GM12878 (cell line): ENCODE data around the gene FUZ. TPM values are rescaled to one million over a fixed set of nuclear protein-coding genes. Genes with fewer than 3 reads are reported as not detected.
A peak's percentile ranks its signal among the peaks of the same experiment; 100 is the strongest.

ENCODE experiments used
- ATAC-seq: fragments of 200-7000 bp; cut with Tn5 transposase; 3 replicates; pipeline ENCODE4 v1.9.1; 2020; ENCODE audit warnings: mild to moderate bottlenecking, moderate library complexity
- BruUV-seq: library from RNA; stranded (reverse); fragments of 400-500 nt; replicated peaks from 2 replicates; lab custom pipeline; 2021; lab: Mats Ljungman, UMichigan
- CTCF ChIA-PET: fragments of 300-600 bp; sonication (Branson Sonifier 250); formaldehyde crosslinking; extraction: SDS; loops from one replicate; lab custom pipeline; 2021; ENCODE audit warnings: inconsistent platforms; lab: Yijun Ruan, JAX
- POLR2A ChIA-PET: fragments of 350-600 bp; formaldehyde crosslinking; extraction: SDS; loops from one replicate; lab custom pipeline; 2021; ENCODE audit warnings: inconsistent platforms; lab: Charles Lee
- RAD21 ChIA-PET: fragments of 300-600 bp; sonication (Branson Sonifier 250); formaldehyde crosslinking; loops from one replicate; lab custom pipeline; 2023; ENCODE audit warnings: antibody characterized with exemption; ENCODE audit not compliant: unreplicated experiment; lab: Charles Lee
- SMC1A ChIA-PET: fragments of 300-600 bp; sonication (Branson Sonifier 250); formaldehyde crosslinking; loops from one replicate; lab custom pipeline; 2023; ENCODE audit not compliant: unreplicated experiment, uncharacterized antibody; lab: Charles Lee
- DNase-seq: peaks from one replicate; pipeline ENCODE4 v3.0.0-alpha.2; 2011; ENCODE audit warnings: low read depth, low spot score
- FAIRE-seq: peaks from 3 replicates; lab custom pipeline; 2011; peaks lifted over from hg19 to GRCh38; lab: Jason Lieb, UNC
- H2AFZ ChIP-seq: 2 replicates; pipeline ENCODE4 v1.6.0; 2011; ENCODE audit warnings: low read depth, low read length, control low read depth; ENCODE audit not compliant: control insufficient read depth
- H3K27ac ChIP-seq: 2 replicates; pipeline ENCODE4 v1.5.1; 2011; ENCODE audit warnings: control low read depth; ENCODE audit not compliant: control insufficient read depth, insufficient read depth
- H3K27me3 ChIP-seq, 2 experiments: replicated peaks in 1 of 2; 2 replicates each; pipeline versions ENCODE4 v1.6.0 to v1.6.1; 2011; ENCODE audit warnings: low read length in 1 of 2; ENCODE audit not compliant: control insufficient read depth in 2 of 2, insufficient read depth in 2 of 2
- H3K36me3 ChIP-seq, 2 experiments: 2 replicates each; pipeline ENCODE4 v1.5.1; 2011; ENCODE audit warnings: low read length in 1 of 2; ENCODE audit not compliant: control insufficient read depth in 2 of 2, insufficient read depth in 2 of 2
- H3K4me1 ChIP-seq: 2 replicates; pipeline ENCODE4 v1.6.1; 2011; ENCODE audit warnings: mild to moderate bottlenecking, low read length, moderate library complexity, mixed read lengths; ENCODE audit not compliant: control insufficient read depth, insufficient read depth
- H3K4me2 ChIP-seq: 2 replicates; pipeline ENCODE4 v1.6.0; 2011; ENCODE audit warnings: control low read depth; ENCODE audit not compliant: control insufficient read depth, insufficient read depth
- H3K4me3 ChIP-seq: fragments of 200-600 bp; sonication (generic); 2 replicates; pipeline ENCODE4 v1.5.1; 2016
- H3K79me2 ChIP-seq: 2 replicates; pipeline ENCODE4 v1.6.0; 2011; ENCODE audit warnings: low read length; ENCODE audit not compliant: control insufficient read depth, insufficient read depth
- H3K9ac ChIP-seq: 2 replicates; pipeline ENCODE4 v1.8.0; 2011; ENCODE audit warnings: low read length, control low read depth, mixed read lengths; ENCODE audit not compliant: control insufficient read depth, insufficient read depth
- H3K9me3 ChIP-seq: replicated peaks from 3 replicates; pipeline ENCODE4 v1.5.1; 2011; ENCODE audit warnings: mild to moderate bottlenecking, low read length; ENCODE audit not compliant: control insufficient read depth, insufficient read depth
- H4K20me1 ChIP-seq: 2 replicates; pipeline ENCODE4 v1.6.0; 2011; ENCODE audit not compliant: control insufficient read depth, insufficient read depth
- BMI1 ChIP-seq: fragments of 450-650 bp; IDR thresholded peaks from 2 replicates; pipeline ENCODE4 v1.6.1; 2016; ENCODE audit warnings: mild to moderate bottlenecking, moderate library complexity, borderline replicate concordance
- CREB1 ChIP-seq: IDR thresholded peaks from 2 replicates; pipeline ENCODE4 v1.6.1; 2012; ENCODE audit warnings: low read depth, mild to moderate bottlenecking, inconsistent platforms
- HDGF ChIP-seq: fragments of 450-650 bp; IDR thresholded peaks from 2 replicates; pipeline ENCODE4 v1.6.1; 2016; ENCODE audit warnings: antibody characterized with exemption
- POLR2A ChIP-seq: IDR thresholded peaks from 2 replicates; pipeline ENCODE4 v1.6.1; 2011; ENCODE audit warnings: low read depth, mild to moderate bottlenecking, low read length
- RBBP5 ChIP-seq: fragments of 200-600 bp; sonication (generic); conservative IDR thresholded peaks from 2 replicates; pipeline ENCODE4 v1.6.1; 2016
- TCF12 ChIP-seq: IDR thresholded peaks from 2 replicates; pipeline ENCODE4 v1.6.1; 2011; ENCODE audit warnings: low read depth, mild to moderate bottlenecking, low read length
- WGBS: methylation state at CpG from one replicate; pipeline ENCODE4 v1.1.6; 2016; ENCODE audit warnings: low lambda C conversion rate; ENCODE audit not compliant: insufficient replicate concordance, insufficient coverage; ENCODE audit errors: missing lambda C conversion rate; 5-methylcytosine and 5-hydroxymethylcytosine counted together
- in situ Hi-C: fragments of 300-500 bp; cut with MboI; formaldehyde crosslinking; loops from 9 replicates; pipeline ENCODE4 v1.14.3; 2018; ENCODE audit warnings: mixed read lengths
- intact Hi-C: fragments of 100-400 bp; cut with micrococcal nuclease; formaldehyde crosslinking; loops from one replicate; pipeline ENCODE4 v1.14.2; 2022; ENCODE audit not compliant: unreplicated experiment
- polyA plus RNA-seq, 11 experiments: library from polyadenylated mRNA; depleted of rRNA in 4 of 11; unstranded in 6 of 11; stranded (reverse) in 5 of 11; fragments of >200 nt; fragmentation: Nextera tagmentation in 4 of 11; fragmentation: Illumina TruSeq in 1 of 11; extraction: Ambion mirVana in 4 of 11; extraction: Trizol in 1 of 11; gene quantifications; 1 replicate in 1 of 11; 2 replicates in 10 of 11; pipeline versions ENCODE4 v1.2.1 to v1.2.3, GENCODE V29; 2011 to 2016; ENCODE audit warnings: inconsistent platforms in 2 of 11, missing spikeins in 2 of 11, low read depth in 1 of 11
- total RNA-seq, 4 experiments: library from RNA; depleted of rRNA in 3 of 4; stranded (reverse); fragments of >200 nt in 3 of 4; fragmentation: Illumina TruSeq in 1 of 4; extraction: Trizol in 1 of 4; gene quantifications; 2 replicates each; pipeline versions ENCODE4 v1.2.1 to v1.2.3, GENCODE V29; 2013 to 2021
- TF ChIP-seq, protein P1 (sequence below): IDR thresholded peaks from 2 replicates; pipeline ENCODE4 v1.6.1; 2012; ENCODE audit warnings: improper control_type of control experiment, low read depth, low read length; ENCODE audit not compliant: insufficient replicate concordance
- TF ChIP-seq, protein P2 (sequence below): IDR thresholded peaks from 2 replicates; pipeline ENCODE4 v1.6.1; 2011; ENCODE audit warnings: low read depth, mild to moderate bottlenecking, low read length, moderate library complexity, borderline replicate concordance; ENCODE audit errors: extremely low read depth

Gene FUZ
- total and polyA plus RNA-seq, 10 of the 15 experiments (the other 5 are each of a cell fraction or from before 2014, with no cell fraction given), result 0.18 to 11.5 (median 8.8) TPM

DNA sequence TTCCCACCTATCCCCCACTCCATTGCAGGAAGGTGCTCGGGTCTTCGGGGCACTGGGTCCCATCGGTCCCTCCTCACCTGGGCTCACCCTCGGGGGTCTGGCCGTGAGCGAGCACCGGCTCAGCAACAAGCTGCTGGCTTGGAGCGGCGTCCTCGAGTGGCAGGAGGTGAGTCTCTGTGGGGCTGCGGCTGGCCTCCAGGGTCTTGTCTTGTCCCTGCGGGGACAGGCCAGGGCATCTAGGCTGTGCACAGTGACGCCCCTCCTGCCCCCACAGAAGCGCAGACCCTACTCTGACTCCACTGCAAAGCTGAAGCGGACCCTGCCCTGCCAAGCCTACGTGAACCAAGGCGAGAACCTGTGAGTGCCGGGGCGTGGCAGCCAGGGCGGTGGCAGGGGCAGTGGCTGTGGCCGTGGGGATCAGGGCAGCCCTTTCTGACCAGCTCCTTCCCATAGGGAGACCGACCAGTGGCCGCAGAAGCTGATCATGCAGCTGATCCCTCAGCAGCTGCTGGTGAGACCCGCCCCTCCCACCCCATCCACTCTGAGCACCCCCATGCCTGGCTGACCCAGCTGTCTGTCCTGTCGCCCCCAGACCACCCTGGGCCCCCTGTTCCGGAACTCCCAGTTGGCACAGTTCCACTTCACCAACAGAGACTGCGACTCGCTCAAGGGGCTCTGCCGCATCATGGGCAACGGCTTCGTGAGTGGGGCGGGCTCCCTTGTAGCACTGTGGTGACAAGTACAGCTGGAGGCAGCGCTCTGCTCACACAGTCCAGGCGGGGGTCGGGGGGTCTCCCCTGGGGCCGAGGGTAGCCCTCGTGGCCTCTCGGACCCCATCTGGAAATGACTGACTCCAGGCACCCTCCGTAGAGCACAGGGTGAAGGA is 41.5 kb upstream of the FUZ start:
- RAD21 ChIA-PET, result no interaction called here
- no peak for FAIRE-seq
- POLR2A ChIA-PET, result interaction anchor here (1.2 to 1.3 kb wide), 2 partner anchors 15 to 37 kb away, joined by 3 read pairs; partner anchors contain the start of gene MED25

DNA sequence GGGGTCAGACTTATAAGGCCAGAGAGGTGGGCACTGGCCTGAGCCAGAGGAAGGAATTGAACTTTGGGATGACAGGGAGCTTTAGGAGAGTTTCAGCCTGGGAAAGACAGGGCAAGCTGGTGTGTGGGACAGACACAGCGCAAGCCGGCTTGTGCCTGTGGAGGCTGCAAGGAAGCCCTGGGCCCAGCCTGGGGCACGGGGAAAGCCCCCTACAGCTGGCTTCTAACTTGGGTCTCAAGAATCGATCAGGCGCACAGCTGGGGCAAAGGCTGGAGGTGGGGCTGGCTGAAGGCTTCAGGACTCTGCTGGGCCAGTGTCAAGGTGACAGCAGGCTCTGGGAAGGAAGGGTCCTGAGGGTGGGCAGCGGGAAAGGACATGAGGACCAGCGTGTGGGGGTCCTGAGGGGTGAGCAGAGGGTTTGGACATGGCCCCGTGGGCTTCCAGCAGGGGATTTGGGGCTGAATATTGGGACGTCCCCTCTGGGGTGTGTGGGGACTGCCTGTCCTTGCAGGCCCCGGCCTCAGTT is 40.8 kb upstream of the FUZ start:
- Histone ChIP-seq H3K27ac (no peak overlapping the region), H4K20me1 (no peaks in the 10 kb centered on the region), H3K9ac (no peak overlapping the region), H3K36me3 (peaks cover 0 to 11% of the 10 kb centered on the region in 2 experiments; a peak in 2 of 4 replicates), H3K4me3 (no peak overlapping the region), H3K9me3 (peaks cover 4% of the 10 kb centered on the region; the same call in 2 of the 3 replicates), H2AFZ (no peak overlapping the region), H3K27me3 (no peaks in the 10 kb centered on the region), H3K4me1 (peaks cover 18% of the 10 kb centered on the region), H3K79me2 (peaks cover 6% of the 10 kb centered on the region), H3K4me2 (no peak overlapping the region)
- BruUV-seq, result no TSS peak
- DNase-seq (no peak), ATAC-seq (no peak), FAIRE-seq (no peak)
- intact Hi-C loops, result no loop called here
- ChIA-PET SMC1A (interaction anchor here (1.1 kb wide), 1 partner anchor 87 kb away, joined by 3 read pairs; no protein-coding TSS in a partner anchor), POLR2A (interaction anchor here (0.6 to 1.3 kb wide), 4 partner anchors 15 to 44 kb away, joined by 3 to 4 read pairs (median 3); partner anchors contain the start of gene MED25), RAD21 (no interaction called here), CTCF (interaction anchor here (0.6 to 1.6 kb wide), 3 partner anchors 9 to 56 kb away, joined by 3 to 6 read pairs (median 3); no protein-coding TSS in a partner anchor)
- in situ Hi-C loops, result no loop called here
- WGBS, result 36% methylated on average over 10 of the region's 10 CpGs
- TF ChIP-seq RBBP5, result no peak
- no peak for TF ChIP-seq HDGF
- TF ChIP-seq TCF12, result 0 out of 2 replicates have a peak, but pooled peaks have one; percentile 30
- TF ChIP-seq, protein P1, sequence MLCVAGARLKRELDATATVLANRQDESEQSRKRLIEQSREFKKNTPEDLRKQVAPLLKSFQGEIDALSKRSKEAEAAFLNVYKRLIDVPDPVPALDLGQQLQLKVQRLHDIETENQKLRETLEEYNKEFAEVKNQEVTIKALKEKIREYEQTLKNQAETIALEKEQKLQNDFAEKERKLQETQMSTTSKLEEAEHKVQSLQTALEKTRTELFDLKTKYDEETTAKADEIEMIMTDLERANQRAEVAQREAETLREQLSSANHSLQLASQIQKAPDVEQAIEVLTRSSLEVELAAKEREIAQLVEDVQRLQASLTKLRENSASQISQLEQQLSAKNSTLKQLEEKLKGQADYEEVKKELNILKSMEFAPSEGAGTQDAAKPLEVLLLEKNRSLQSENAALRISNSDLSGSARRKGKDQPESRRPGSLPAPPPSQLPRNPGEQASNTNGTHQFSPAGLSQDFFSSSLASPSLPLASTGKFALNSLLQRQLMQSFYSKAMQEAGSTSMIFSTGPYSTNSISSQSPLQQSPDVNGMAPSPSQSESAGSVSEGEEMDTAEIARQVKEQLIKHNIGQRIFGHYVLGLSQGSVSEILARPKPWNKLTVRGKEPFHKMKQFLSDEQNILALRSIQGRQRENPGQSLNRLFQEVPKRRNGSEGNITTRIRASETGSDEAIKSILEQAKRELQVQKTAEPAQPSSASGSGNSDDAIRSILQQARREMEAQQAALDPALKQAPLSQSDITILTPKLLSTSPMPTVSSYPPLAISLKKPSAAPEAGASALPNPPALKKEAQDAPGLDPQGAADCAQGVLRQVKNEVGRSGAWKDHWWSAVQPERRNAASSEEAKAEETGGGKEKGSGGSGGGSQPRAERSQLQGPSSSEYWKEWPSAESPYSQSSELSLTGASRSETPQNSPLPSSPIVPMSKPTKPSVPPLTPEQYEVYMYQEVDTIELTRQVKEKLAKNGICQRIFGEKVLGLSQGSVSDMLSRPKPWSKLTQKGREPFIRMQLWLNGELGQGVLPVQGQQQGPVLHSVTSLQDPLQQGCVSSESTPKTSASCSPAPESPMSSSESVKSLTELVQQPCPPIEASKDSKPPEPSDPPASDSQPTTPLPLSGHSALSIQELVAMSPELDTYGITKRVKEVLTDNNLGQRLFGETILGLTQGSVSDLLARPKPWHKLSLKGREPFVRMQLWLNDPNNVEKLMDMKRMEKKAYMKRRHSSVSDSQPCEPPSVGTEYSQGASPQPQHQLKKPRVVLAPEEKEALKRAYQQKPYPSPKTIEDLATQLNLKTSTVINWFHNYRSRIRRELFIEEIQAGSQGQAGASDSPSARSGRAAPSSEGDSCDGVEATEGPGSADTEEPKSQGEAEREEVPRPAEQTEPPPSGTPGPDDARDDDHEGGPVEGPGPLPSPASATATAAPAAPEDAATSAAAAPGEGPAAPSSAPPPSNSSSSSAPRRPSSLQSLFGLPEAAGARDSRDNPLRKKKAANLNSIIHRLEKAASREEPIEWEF, result no peak
- no peak for TF ChIP-seq BMI1

More for the DNA sequence above, 41.5 kb upstream of the FUZ start:
- DNase-seq (no peak), ATAC-seq (no peak)
- no peak overlapping the region for H2AFZ ChIP-seq
- intact Hi-C loops, result no loop called here
- 89% methylated on average over 36 of the region's 39 CpGs for WGBS
- no peak overlapping the region for H3K4me3 ChIP-seq
- no peak overlapping the region for H3K4me2 ChIP-seq
- H3K4me1 ChIP-seq, result peaks cover 12% of the 10 kb centered on the region
- H3K36me3 ChIP-seq, result peaks cover 0 to 12% of the 10 kb centered on the region in 2 experiments; a peak in 2 of 4 replicates
- H3K27me3 ChIP-seq, result no peaks in the 10 kb centered on the region
- peaks cover 6% of the 10 kb centered on the region for H3K79me2 ChIP-seq
- H4K20me1 ChIP-seq, result no peaks in the 10 kb centered on the region
- H3K9ac ChIP-seq, result no peak overlapping the region
- in situ Hi-C loops, result no loop called here
- SMC1A ChIA-PET, result no interaction called here
- TF ChIP-seq CREB1 (no peak), POLR2A (peak; percentile 37)
- TF ChIP-seq, protein P2, sequence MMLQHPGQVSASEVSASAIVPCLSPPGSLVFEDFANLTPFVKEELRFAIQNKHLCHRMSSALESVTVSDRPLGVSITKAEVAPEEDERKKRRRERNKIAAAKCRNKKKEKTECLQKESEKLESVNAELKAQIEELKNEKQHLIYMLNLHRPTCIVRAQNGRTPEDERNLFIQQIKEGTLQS, result no peak
- no TSS peak for BruUV-seq
- CTCF ChIA-PET, result interaction anchor here (1.4 kb wide), 1 partner anchor 12 kb away, joined by 6 read pairs; no protein-coding TSS in a partner anchor
- H3K9me3 ChIP-seq, result no peaks in the 10 kb centered on the region; the same call in 1 of the 3 replicates
- no peak overlapping the region for H3K27ac ChIP-seq
